Stimulated activated CD4-positive, alpha-beta T cell treated with anti-CD3 and anti-CD28 coated beads, Interleukin-2, amount 100 ng/mL, for 4 hours (primary cell): Measurements from ENCODE around the gene TMEM106C.

Experiments
- DNase-seq: peaks from one replicate; pipeline ENCODE4 v3.0.0-alpha.2; 2020; ENCODE audit warnings: low read depth

TMEM106C gene, protein sequence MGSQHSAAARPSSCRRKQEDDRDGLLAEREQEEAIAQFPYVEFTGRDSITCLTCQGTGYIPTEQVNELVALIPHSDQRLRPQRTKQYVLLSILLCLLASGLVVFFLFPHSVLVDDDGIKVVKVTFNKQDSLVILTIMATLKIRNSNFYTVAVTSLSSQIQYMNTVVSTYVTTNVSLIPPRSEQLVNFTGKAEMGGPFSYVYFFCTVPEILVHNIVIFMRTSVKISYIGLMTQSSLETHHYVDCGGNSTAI

DNA sequence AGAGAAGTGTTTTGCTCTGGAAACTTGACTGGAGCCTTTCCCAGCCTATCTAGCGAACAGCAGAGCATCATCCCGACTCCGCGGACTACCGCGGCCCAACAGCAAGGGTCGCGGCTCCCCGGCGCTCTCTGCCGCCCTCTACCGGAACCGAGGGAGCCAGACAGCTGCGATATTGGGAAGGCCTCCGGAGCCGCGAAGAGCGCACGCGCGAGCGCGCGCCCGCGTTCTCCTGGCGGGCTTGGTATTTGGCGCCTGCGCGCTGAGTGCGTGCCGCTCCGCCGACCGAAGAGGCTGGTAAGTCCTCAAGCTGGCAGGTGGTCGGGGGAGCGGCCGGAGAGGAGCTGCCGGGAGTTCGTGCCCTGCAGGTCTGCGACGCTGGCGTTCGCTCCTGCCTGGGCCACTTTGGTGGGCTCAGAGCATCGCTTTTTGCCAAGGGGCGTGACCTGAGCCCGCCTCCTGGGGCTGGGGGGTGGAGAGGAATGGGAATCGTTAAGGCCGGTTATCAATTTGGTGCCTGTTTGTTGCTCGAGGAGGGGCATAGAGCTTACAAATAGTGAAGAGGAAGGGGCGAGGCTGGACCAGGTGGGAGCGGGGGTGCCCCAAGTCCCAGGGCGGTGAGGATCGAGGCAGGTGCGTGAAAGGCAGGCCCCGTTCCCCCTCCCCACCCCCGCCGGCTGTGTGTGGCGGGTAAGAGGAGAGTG is at the start of gene TMEM106C:
TSS of gene TMEM106C (plus strand) at position 257 of the 701 bp plus-strand sequence. CDS start 641 bp downstream, outside the sequence.
- DNase-seq: peak; percentile 87

DNA sequence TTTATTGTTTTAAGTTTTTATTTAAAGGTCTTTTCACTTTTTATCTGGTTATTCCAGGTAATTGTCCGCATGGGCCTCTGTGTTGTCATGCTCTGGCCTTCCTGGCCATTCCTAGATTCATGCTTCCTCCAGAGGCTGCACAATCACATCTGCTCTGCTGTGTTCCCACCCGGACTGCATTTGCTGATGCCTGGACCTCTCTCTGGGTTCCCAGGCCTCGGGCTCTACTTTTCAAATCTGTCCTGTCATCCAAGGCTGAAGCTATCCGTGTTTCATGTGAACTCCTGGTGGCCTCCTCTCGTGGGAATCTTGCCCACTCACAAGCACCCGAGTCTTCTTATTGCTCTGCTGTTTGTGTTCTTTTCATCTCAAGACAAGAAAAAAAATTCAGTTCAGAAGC is 42.5 kb upstream of the TMEM106C start:
- DNase-seq: no peak

DNA sequence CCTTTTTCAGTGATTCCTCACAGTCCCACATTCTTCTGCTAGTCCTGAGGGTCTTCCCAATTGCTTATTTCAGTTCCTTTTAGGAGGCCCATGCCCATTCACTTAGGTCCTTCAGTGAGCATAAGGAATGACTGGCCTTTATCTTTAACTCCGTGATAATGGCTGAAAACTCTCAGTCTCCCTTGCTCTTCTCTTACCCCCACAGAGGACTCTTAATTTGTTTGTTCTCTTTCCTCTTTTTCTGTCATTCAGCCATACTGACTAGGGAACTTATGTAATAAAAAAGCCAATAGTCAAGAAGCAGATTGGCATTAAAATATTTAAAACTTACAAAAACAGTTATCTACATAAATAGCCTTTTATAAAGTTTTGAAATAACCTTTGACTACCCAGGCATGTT is 41.5 kb upstream of the TMEM106C start:
- DNase-seq: no peak

DNA sequence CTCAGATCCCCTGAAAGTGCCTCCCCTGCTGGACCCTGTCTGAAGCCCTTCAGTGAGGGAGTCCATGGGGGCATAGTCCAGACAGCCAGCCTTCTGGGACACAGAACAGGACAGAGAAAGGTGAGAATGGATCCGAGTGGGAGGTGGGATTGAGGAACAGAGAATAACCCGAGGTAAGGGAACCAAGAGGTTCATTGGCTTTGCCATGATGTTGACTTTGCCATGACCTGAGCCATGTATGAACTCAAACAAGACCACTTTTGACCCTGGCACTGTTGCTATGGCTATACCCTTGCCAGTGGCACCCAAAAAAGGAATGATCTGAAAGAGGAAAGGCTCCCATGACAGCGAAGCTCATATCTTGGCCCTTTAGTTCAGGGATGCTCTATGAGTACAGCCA is 36.0 kb upstream of the TMEM106C start:
- no peak for DNase-seq

DNA sequence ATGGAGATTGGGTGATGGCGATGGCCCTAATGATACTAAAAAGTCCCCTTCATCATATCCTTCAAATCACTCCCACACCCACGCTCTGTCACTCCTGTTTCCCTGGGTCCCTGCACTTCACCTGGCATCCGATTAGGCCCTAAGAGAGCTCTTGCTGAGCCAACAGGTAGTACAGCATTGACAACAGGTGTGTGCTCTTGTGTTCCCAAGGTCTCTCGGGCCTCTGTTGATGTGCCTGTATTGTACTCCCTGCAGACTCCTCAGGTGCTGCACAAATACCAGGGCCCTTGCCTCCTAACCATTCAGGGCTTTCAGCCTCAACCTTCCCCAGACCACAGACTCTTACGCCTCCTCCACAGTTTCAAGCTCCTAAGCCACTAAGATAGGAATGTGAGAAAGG is 32.8 kb upstream of the TMEM106C start:
- DNase-seq: no peak

DNA sequence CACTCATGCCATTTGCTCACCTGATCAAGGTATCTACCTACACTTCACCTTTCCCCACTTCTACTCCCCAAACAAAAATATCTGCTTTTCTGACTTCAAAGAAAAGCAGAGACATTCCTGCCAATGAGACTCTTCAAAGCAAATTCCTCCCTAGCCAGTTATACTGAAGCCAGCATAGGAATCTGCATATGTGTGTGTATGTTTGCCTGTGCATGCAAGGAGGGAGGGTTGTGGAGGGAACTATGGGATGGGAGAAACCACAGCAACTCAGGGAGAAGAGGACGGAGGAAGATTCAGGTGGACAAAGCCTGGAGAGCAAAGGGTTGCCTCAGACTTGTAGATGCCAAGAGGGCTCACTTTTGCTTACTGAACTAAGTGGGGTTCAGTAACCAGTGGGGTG is 32.2 kb upstream of the TMEM106C start:
- no peak for DNase-seq

DNA sequence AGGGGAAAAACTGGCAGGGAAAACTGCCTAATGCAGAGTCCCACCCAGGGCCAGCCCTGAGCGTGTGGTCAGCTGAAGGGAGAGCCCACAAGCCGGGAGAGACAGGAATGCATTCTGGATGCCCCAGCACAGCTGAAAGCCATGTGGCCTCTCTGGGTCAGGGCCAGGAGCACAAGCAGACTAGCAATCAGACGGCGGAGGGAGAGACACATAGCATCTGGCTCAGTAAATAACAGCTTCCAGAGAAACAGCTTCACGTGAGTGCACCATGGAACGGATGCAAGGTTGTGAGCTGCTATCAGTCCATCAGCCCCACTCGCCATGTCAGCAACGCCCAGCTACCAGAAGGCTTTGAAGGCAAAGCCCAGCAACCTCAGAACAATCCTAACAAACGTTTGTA is 28.2 kb upstream of the TMEM106C start:
- DNase-seq: no peak

DNA sequence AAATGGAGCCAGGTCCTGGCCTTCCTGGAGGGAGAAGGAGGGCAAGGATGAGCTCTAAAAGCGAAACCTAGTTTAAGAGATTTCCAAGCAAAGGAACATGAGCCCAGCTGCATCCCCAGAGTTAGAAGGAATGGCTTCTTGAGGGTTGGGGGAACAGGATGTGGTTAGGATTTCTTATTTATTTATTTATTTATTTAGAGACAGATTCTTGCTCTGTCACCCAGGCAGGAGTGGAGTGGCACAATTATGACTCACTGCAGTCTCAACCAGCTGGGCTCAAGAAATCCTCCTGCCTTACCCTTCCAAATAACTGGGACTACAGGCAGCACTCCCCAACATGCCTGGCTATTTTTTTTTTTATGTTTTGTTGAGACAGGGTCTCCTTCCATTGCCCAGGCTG is 25.3 kb upstream of the TMEM106C start:
- no peak for DNase-seq

DNA sequence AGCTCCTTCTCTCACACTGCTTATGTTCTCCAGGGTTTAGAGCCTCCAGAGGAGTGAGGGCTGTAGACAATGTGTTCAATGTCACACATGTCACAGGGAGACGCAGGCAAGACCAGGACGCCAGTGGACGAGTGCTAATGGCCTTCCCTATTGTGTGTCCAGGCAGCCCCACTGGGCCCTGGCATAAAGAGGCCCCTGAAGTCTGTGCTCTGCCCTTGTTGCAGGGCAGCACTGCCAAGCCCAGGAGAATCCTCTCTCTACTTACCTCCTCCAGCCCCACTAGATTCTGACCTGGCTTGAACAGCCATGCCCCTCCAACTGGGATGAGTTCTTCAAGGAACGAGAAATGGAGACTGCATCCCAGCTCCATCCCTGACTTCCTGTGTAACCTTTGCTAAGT is 24.8 kb upstream of the TMEM106C start:
- no peak for DNase-seq

DNA sequence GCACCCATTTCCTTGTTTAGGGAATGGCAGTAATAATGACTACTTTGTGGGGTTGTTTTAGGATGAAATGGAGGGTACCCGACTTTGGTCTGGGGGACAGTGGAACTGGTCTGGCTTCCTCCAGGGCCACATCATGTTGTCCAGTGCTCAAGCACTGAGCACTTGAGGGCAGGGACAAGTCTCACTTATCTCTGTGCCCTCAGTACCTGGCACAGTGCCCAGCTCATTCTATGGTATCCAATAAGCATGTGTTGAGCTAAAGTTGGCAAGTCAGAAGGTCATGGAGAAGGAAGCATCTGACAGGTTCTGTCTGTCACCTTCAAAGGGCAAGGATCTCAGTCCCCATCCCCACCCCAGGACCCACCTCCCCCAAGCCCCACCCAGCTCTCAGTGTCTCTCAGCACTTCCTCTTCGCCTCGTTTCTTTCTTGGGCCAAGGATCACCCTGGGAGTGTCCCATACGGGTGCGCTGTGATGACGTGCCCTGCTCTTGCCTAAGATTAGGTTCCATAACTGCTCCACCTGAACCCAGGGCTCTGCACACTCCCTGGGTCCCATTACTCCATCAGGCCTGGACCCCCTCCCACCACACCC is 24.3 kb upstream of the TMEM106C start:
- no peak for DNase-seq

DNA sequence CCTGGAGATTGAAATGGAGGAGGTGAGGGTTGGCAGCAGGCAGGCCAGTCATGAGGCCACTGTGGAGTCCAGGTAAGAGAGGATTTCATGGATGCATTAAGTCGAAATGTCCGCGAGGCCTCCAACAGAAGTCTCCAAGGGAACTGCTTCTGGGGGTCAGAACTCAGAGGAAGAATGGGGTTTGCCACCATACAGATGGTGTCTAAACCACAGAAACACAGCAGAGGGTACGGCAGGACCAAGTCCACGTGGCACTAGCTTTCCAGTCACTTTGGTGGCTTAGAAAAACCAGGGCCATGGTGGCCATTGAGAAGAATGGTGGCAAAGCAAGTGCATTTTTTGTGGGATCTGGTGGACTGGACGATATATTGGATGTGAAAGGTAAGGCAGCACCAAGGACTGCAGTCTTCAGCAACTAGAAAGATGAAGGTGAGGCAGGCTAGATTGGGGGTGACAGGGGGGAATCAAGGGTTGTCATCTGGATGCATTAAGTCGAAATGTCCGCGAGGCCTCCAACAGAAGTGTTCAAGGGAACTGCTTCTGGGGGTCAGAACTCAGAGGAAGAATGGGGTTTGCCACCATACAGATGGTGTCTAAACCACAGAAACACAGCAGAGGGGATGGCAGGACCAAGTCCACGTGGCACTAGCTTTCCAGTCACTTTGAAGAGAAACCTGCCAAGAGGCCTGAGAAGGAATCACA is 22.5 kb upstream of the TMEM106C start:
- DNase-seq: no peak

DNA sequence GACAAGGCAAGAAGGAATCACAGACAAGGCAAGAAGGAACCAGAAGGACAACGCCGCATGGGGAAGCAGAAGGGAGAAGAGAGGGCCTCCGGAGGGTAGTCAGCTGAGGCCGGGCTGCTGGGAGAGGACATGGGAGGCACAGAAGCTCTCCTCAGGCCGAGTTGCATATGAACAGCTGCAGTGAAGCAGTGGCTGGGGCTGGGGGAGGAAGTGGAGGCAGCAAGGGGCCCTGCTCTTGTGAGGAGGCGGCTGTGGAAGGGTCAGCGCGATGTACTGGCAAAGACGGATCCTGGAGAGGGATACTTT is 22.0 kb upstream of the TMEM106C start:
- DNase-seq: no peak

DNA sequence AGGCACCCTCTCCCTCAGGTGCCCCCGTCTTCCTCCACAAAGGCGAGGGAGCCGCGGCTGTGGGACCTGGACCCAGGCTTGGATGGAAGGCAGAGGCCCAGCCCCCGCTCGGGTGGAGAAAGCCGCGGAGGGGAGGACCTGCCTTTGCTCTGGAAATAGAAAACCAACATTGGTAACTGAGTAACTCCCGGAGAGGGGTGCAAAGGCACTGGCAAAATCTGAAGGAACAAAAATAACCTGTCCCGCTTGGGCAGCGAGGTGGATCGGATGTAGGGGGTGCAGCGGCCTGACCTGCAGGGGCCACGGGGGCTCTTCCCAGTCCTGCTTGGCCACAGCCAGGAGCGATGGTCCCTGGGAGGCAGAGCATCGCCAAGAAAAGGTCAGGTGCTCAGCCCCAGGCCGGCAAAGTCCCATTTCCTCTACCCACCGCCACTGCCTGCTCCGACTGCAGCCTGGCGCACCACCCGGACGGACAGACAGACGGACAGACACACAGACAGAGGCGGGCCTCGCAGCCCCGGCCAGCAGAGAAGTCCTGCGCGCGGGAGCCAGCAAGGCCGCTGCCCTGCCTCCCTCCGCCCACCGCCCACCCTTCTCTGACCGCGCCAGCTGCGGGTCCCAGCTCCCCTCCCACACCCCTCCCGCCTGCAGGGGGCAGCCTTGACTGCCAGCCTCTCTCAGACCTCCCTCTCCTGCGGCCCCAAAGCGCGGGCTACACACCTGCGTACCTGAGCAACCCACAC is 21.4 kb upstream of the TMEM106C start:
- DNase-seq: peak; percentile 25

DNA sequence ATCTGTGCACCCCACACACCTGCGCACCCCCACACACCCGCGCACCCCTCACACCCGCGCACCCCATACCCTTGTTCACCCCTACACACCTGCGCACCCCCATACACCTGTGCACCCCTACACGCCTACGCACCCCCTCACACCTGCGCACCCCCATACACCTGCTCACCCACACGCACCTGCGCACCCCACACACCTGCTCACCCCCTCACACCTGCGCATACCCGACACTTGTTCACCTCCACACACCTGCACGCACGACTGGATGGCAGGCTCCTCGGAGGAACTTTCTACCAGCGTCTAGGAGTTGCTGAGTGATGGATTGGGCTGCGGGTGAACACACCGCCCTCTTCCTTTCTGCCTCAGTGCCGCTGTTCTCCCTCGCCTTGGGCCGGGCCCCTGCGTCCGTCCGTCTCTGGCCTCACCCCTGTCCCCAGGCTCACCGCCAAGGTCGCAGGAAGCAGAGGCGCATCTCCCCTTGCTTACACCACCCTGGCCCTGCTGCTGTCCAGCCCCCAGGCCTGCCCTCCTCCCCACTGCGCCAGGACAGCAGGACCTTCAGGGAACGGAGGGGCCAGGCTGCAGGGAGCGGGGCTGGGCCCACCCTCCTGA is 20.7 kb upstream of the TMEM106C start:
- DNase-seq: no peak

DNA sequence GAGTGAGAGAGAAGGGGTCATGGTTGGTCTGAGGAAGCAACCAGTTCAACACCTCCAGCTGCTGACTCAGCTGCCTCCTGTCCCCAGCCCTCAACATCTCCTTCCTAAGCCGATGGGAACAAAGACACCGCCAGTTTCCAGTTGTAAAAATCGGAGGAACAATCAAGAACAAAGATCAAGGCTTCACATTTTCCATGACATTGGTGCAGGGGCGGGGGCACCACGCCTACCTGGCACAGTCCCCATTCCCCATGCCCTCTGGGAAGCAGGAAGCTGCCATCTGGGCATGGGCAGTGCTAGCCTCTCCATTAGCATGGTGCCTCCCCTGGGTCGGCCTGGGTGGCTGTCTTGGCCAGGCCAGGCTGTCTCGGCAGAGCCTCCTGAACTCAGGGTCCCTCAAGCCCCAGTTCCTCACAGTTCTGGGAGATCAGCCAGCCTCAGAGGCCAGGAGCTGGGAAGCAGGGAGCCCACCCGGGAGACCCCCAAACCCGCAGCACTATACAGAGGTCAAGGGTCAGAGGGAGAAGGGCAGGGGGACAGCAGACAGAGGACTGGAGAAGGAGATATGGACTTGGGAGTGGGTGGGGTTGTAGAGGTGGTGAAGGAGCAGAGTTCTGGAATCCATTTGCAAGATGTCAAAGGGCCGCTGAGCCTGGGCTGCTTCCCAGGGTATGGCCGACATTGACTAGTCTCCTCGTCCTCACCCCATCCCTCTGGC is 19.6 kb upstream of the TMEM106C start:
- DNase-seq: no peak

DNA sequence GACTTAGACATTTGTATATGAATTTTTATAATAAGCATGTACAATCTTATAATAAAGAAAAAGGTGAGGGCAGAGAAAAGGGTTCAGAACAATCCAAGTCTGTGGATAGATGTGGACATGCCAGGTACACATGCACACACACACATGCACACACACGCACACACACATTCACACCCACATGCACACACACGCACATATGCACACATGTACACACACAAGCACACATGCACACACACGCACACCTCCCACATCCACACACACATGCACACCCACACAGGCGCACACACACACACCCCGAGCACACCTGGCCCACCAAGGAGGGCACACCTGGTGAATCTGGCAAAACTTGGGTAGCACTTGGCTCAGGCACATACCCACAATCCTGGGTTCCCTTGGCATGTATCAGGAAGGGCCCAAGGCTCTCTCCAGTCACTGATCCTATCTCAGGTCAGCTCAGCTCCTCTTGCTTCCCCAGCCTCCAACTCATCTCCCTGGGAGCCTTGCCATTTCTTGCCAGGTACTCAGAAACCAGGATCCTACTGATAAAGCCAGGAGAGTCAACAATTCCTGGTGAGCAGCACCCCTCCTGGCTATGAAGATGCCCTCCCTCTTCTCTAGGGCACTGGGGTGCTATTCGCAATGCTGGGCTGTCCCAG is 18.6 kb upstream of the TMEM106C start:
- no peak for DNase-seq

DNA sequence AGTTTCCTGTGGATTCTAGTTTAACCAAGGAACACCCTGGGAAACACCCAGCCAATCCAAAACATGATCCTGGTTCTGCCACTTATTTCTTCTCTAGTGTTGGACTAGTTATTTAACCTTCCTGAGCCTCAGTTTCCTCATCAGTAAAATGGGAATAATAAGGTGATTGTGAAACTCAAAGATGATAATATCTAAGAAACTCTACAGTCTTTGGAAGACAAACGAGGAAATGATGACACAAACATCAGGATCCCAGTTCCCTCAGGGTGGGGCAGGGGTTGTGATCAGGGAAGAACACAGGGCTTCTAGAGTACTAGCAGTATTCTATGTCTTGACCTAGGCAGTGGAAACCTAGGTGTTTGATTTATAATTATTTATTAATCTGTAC is 18.1 kb upstream of the TMEM106C start:
- DNase-seq: no peak

DNA sequence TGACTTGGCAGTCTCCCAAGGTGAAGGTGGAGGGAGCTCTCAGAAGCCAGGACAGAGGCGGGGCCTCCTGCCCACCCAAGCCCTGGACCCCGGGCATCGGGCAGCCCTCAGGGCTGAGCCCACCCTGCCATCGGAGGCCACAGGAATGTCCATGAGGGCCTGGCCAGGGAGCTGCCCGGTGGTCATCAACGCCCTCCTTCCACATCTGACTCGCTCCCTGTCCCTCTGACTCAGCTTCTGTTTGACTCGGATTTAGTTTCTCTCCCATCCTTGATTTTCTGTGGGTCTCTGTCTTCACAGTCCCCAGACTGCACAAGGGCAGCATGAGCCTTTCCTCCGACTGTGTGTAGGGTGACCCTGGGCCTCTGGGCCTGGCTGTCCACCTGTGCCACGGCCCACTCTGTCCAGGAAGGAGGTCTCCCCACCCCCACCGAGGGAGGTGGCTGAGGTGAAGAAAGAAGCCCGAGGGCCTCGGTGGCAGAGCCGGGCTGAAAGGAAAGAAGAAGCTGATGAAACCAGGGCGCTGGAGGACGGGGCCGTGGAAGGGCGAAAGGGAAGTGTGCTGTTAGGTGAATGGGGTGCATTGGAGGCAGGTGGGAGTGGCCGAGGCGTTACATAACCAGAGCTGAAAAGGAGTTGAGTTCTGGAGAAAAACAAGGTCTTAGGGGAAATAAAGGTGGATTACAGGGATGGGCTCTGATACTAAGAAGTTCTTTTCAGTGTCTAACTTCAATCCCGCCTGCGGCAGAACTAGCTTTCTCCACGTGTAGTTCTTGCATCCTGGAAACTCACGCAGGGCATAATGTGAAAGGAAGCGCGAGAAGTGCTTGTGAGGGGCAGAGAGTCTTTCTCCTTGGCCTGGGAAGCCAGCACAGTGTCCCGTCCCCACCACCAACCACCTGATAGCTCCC is 16.7 kb upstream of the TMEM106C start:
- DNase-seq: no peak

DNA sequence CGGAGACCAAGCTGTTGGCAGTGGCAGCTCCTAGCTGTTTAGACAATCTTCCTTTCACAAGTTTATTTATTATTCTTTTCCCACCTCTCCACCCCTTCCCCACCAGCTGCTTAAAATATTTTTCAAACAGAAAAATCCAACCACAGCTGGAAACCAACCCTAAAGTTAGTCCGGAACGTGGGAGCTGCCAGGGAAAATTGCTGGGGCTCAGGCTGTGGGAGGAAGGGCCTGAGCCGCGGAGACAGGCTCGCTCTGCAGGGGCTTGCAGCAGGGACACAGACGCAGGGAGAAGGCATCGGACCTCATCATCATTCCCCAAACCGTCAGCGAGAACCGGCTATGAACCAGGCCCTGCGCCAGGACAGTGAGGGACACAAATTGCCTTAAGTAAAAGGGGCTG is 16.1 kb upstream of the TMEM106C start:
- DNase-seq: no peak
